Right atrium auricular region (tissue), 2 donors: ENCODE measurements around the gene SORCS3. TPM values are rescaled to one million over a fixed set of nuclear protein-coding genes. Genes with fewer than 3 reads are reported as not detected.
A peak's percentile ranks its signal among the peaks of the same experiment; 100 is the strongest.

Source experiments
- DNase-seq: peaks from one replicate; pipeline ENCODE4 v3.0.0-alpha.2; 2019; ENCODE audit warnings: low spot score
- H3K27ac ChIP-seq, 2 donors: fragments of 200-600 bp; sonication (generic); 1 replicate in 1 of 2; 2 replicates in 1 of 2; pipeline ENCODE4 v1.5.1; 2016 to 2019
- H3K27me3 ChIP-seq, 2 donors: fragments of 200-600 bp; sonication (generic); one replicate each; pipeline versions ENCODE4 v1.5.1 to v1.6.0; 2017 to 2019
- H3K36me3 ChIP-seq: fragments of 200-600 bp; sonication (generic); one replicate; pipeline ENCODE4 v1.5.1; 2016
- H3K4me1 ChIP-seq, 2 donors: fragments of 200-600 bp; sonication (generic); one replicate each; pipeline versions ENCODE4 v1.5.1 to v1.6.0; 2017 to 2019
- H3K4me3 ChIP-seq, 2 donors: fragments of 200-600 bp; sonication (generic); 1 replicate in 1 of 2; 2 replicates in 1 of 2; pipeline ENCODE4 v1.5.1; 2017 to 2019; ENCODE audit warnings: mild to moderate bottlenecking in 1 of 2, moderate library complexity in 1 of 2
- H3K9me3 ChIP-seq, 2 donors: fragments of 200-600 bp; sonication (generic); one replicate each; pipeline ENCODE4 v1.5.1; 2019
- total RNA-seq, 2 donors: library from RNA; depleted of rRNA; stranded (reverse); fragments of >200 nt; gene quantifications; one replicate each; pipeline ENCODE4 v1.1.0, GENCODE V29; 2016
- TF ChIP-seq, protein P1 (sequence below), 2 donors: fragments of 200-600 bp; sonication (generic); IDR thresholded peaks; one replicate each; pipeline ENCODE4 v1.5.1; 2019; ENCODE audit warnings: antibody characterized with exemption in 2 of 2

SORCS3 gene
- total RNA-seq, 2 donors from 2014 or later, result 0.07 TPM; not detected in 1

DNA sequence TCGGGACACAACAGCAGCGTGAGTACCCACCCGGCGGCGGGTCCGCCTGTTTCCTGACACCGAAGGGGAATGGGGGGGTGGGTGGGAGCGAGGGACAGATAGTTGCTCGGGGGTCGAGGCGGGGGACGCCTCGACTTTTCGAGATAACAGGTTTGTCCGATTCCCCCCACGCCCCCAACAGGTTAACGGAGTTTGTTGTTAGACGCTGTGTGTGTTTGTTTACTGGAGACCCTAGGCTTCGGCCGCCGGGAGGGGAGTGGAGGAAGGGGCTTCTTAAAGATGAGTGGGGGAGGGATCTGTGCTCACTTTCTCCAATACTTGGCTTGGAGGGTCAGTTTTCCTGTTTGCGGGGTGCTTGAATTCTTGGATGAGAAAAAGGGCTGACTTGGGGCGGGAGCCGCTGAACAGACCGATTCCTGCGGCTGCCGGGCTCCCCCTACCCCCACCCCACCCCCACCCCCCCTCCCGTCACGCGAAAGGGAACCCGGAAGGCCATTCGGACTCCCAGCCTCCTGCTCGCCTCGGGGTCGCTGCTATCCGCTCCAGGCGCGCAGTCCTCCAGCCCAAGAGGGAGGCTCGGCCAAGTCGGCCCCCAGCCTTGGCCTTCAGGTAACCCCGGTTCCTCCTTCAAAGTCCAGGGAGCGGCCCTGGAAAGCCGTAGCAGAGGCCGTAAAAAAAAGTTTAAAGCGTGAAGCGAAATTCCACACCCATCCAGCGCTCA is 1.0 kb downstream of the SORCS3 start:
- TF ChIP-seq, protein P1, sequence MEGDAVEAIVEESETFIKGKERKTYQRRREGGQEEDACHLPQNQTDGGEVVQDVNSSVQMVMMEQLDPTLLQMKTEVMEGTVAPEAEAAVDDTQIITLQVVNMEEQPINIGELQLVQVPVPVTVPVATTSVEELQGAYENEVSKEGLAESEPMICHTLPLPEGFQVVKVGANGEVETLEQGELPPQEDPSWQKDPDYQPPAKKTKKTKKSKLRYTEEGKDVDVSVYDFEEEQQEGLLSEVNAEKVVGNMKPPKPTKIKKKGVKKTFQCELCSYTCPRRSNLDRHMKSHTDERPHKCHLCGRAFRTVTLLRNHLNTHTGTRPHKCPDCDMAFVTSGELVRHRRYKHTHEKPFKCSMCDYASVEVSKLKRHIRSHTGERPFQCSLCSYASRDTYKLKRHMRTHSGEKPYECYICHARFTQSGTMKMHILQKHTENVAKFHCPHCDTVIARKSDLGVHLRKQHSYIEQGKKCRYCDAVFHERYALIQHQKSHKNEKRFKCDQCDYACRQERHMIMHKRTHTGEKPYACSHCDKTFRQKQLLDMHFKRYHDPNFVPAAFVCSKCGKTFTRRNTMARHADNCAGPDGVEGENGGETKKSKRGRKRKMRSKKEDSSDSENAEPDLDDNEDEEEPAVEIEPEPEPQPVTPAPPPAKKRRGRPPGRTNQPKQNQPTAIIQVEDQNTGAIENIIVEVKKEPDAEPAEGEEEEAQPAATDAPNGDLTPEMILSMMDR (IDR thresholded peaks at IDR 0.05), result no peak
- H3K4me1 ChIP-seq, result peaks cover 0 to 25% of the 10 kb centered on the region in 2 donors
- no peaks in the 10 kb centered on the region for H3K36me3 ChIP-seq
- DNase-seq, result peak; percentile 7
- H3K27me3 ChIP-seq, result peaks cover 0 to 7% of the 10 kb centered on the region in 2 donors
- no peak overlapping the region for H3K27ac ChIP-seq
- peak overlapping the region in 1 of 2 donors; percentile 31 for H3K4me3 ChIP-seq
- no peaks in the 10 kb centered on the region for H3K9me3 ChIP-seq

- H3K4me1 ChIP-seq, result peaks cover 0 to 25% of the 10 kb centered on the region in 2 donors
- no peak overlapping the region for H3K27ac ChIP-seq
- peaks cover 0 to 7% of the 10 kb centered on the region in 2 donors for H3K27me3 ChIP-seq
- no peaks in the 10 kb centered on the region for H3K36me3 ChIP-seq
- TF ChIP-seq, protein P1 (IDR thresholded peaks at IDR 0.05), result peak in 1 of 2 donors; percentile 47
- peak; percentile 53 for DNase-seq
- H3K4me3 ChIP-seq, result peak overlapping the region in 1 of 2 donors; percentile 31
- H3K9me3 ChIP-seq, result no peaks in the 10 kb centered on the region
Observed at GRCh38 chr10:104642658-104643302, 1.7 kb downstream of the SORCS3 start.

- no peak overlapping the region for H3K4me3 ChIP-seq
- peaks cover 0 to 7% of the 10 kb centered on the region in 2 donors for H3K27me3 ChIP-seq
- no peak overlapping the region for H3K27ac ChIP-seq
- no peaks in the 10 kb centered on the region for H3K36me3 ChIP-seq
- H3K9me3 ChIP-seq, result no peaks in the 10 kb centered on the region
- H3K4me1 ChIP-seq, result peaks cover 0 to 25% of the 10 kb centered on the region in 2 donors
- TF ChIP-seq, protein P1 (IDR thresholded peaks at IDR 0.05), result no peak
- DNase-seq, result peak; percentile 53
Observed at GRCh38 chr10:104643303-104643663, 2.2 kb downstream of the SORCS3 start.

DNA sequence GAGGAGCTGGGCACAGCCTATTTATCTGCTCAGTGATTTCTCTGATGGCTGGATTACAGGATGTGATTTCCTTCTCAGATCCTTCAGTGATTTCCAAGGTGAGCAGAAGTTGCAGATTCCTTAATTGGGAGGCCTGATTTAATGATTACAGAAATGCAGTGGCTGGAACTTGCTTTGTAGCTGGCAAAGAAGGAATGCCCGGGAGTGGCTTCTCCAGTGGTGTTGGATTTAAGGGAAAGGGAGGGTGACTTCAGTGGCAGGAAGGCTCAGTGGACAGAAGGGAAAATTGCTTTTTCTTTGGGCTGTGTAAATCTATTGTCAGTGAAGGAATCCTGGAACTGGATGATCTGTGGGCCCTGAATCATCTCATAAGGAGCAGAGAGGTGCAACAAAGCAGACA is 5.1 kb downstream of the SORCS3 start:
- H3K27me3 ChIP-seq, result peaks cover 0 to 7% of the 10 kb centered on the region in 2 donors

DNA sequence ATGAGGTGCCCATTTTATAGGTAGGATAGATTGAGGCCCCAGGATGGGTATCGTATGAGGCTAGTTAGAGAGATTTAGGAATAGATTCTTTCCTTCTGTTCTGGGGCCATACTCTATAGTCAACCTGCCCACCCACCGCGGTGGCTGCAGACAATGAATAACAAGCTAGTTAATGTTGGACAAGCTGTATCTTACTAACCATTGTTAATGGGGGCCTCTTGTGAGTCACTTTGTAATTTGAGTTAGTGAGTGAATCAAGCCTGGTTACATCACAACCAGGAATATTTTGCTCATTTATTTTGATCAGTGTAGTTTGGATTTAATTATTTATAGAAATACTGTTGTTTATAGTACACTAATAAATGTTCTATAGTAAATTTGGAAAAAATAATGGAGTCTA is 7.3 kb downstream of the SORCS3 start:
- TF ChIP-seq, protein P1 (IDR thresholded peaks at IDR 0.05), result no peak
- Histone ChIP-seq H3K4me3 (no peak overlapping the region), H3K9me3 (no peaks in the 10 kb centered on the region), H3K4me1 (no peaks in the 10 kb centered on the region), H3K27me3 (no peaks in the 10 kb centered on the region), H3K36me3 (no peaks in the 10 kb centered on the region), H3K27ac (no peak overlapping the region)
- DNase-seq, result no peak

More for the DNA sequence above, 5.1 kb downstream of the SORCS3 start:
- H3K4me1 ChIP-seq, result peaks cover 0 to 17% of the 10 kb centered on the region in 2 donors
- DNase-seq, result no peak
- H3K9me3 ChIP-seq, result no peaks in the 10 kb centered on the region
- no peak overlapping the region for H3K27ac ChIP-seq
- TF ChIP-seq, protein P1 (IDR thresholded peaks at IDR 0.05), result no peak
- H3K4me3 ChIP-seq, result no peak overlapping the region
- no peaks in the 10 kb centered on the region for H3K36me3 ChIP-seq
